GM21515 (cell line): Measurements from ENCODE around the gene ERH.
"Not testable (repeated sequence)": the region's sequence is repeated elsewhere in the genome, so short reads cannot be mapped to it uniquely, and the experiment has no call there.

Experiments used
- ATAC-seq: cut with Tn5 transposase; IDR thresholded peaks from one replicate; pipeline ENCODE4 v1.9.1; 2021; ENCODE audit not compliant: unreplicated experiment

Gene ERH

DNA sequence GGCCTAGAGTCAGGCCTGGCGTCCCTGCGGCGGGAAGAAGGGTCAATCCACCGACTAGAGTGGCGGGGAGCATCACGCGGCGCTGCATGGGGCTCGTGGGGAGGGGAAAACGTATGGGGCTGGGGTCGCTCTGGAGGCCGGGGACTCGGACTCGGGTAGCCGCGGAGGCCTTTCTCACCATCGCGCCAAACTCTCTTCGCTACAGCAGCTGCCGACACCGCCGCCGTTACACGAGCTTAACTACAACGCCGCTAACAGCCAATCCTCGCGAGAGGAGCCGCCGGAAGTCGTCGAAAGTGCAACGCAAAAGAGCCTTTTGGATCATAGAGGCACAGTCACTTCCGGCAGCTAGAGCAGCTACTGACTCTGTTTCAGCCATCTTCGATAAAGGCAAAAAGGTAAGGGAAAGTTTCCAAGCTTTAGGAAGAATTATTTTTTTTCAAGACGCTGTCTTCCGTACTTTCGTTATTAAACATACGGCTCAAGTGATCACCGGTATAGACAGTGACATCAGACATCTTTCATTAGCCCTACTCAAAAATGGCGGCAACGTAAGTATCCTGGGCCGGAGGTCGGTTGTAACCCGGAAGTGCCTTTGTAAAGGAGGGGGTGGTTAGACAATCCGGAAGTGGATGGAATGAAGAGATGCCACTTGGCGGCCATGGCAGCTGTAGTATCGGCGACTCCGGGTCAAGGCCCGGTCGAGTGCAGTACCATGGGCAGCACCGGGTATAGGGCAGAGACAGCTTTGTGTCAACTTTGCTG, at the start of gene ERH, which contains the start of gene SLC39A9:
Gene ERH, minus strand, starts transcription at position 247 of the 765 bp plus-strand sequence. Its CDS starts 66 bp downstream, at position 181.
Gene SLC39A9, plus strand, starts transcription at position 640 of the 765 bp plus-strand sequence. CDS start 678 bp downstream, outside the sequence.
- ATAC-seq = peak; percentile 76

GRCh38 chr14:69443296-69443805, 45.3 kb upstream of the ERH start:
- no peak for ATAC-seq

DNA sequence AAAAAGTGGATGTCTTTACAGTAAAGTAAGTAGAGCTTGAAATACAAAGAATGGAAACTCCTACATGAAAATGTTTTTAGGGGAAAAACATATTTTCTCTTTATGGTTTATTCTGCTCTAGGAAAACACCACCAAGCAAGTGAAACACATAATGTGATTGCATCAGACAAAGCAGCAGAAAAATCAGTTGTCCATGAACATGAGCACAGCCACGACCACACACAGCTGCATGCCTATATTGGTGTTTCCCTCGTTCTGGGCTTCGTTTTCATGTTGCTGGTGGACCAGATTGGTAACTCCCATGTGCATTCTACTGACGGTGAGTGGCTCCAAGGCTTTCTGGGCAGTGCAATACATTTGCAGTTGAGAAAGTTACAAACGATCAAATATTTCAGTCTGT, 43.8 kb upstream of the ERH start:
- peak; percentile 78 for ATAC-seq

DNA sequence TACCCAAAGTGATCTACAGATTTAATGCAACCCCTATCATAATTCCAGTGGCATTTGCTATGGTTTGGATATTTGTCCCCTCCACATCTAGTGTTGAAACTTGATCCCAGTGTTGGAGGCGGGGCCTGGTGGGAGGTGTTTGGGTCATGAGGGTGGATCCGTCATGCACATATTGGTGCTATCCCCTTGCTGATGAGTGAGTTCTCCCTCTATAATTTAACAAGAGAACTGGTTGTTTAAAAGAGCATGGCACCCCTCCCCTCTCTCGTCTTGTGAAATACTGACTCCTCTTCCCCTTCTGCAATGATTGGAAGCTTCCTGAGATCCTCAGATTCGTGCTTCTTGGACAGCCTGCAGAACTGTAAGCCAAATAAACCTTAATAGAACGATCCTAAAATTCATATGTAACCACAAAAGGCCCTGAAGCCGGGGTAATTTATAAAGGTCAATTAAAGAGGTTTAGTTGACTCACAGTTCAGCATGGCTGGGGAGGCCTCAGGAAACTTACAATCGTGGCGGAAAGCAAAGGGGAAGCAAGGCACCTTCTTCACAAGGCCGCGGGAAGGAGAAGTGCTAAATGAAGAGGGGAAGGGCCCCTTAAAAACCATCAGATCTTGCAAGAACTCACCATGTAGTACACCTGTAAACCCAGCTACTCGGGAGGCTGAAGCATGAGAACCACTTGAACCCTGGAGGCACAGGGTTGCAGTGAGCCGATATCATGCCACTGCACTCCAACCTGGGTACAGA, 41.6 kb upstream of the ERH start:
- ATAC-seq = no peak

DNA sequence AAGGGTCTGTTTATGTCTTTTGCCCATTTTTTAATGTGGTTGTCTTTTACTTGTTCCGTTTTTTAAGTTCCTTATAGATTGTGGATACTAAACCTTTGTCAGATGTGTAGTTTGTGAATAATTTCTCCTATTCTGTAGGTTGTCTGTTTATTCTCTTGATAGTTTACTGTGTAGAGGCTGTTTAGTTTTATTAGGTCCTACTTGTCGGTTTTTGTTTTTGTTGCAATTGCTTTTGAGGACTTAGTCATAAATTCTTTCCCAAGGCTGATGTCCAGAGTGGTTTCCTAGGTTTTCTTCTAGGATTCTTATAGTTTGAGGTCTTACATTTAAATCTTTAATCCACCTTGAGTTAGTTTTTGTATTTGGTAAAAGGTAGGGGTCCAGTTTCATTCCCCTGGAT, 34.3 kb upstream of the ERH start:
- no peak for ATAC-seq

- no peak for ATAC-seq
These were observed 32.3 kb upstream of the ERH start for GRCh38 chr14:69430306-69430939.

DNA sequence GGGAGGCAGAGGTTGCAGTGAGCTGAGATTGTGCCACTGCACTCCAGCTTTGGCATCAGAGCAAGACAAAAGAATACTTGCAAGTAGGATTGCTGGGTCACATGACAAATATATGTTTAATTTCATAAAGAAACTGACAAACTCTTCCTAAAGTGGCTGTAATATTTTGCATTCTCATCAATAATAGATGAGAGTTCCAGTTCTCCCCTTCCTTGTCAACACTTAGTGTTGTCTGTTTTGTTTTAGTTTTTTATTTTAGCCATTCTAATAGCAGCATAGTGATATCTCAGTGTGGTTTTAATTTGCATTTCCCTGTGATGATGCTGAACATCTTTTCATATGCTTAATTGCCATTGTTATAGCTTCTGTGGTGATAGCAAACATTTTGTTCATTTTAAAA, 31.5 kb upstream of the ERH start:
- ATAC-seq = no peak

GRCh38 chr14:69428289-69428998, 30.3 kb upstream of the ERH start:
- no peak for ATAC-seq

DNA sequence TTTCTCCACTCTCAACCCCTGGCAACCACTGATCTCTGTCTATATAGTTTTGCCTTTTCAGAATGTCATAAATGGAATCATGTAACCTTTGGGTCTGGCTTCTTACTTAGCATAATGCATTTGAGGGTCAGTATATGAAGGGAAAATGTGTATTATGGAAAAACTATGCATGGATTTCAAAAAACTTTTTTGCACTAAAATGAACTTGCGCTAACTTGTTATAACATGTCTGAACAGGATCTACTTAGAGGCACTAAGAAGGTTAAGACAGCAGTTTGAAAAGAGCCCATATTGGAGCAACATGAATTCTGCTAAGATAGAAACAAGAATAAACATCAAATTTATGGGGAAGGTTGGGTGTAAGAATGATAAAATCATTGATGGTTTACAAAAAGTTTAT, 29.5 kb upstream of the ERH start:
- no peak for ATAC-seq

GRCh38 chr14:69424149-69424923, 26.2 kb upstream of the ERH start:
- no peak for ATAC-seq

DNA sequence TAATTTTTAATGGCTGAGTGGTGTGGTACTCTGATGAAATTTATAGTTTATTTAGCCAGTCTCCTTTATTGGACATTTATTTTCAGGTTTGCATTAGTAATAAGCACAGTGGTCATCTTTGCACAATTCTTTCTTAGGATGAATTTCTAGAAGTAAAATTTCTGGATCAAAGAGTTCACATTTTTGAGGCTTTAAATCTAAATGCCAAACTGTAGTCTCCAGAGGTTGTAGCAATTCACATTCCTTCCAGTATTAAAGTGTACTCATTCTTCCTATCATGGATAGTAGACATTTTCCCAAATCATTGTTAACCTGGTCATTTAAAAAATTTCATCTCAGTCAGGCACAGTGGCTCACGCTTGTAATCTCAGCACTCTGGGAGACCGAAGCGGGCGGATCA, 25.2 kb upstream of the ERH start:
- ATAC-seq = no peak

GRCh38 chr14:69416087-69416486, 18.0 kb upstream of the ERH start:
- not testable (repeated sequence) for ATAC-seq

- no peak for ATAC-seq
These were observed 15.4 kb upstream of the ERH start for GRCh38 chr14:69413483-69413882.

GRCh38 chr14:69408331-69408960, 10.3 kb upstream of the ERH start:
- ATAC-seq = no peak

DNA sequence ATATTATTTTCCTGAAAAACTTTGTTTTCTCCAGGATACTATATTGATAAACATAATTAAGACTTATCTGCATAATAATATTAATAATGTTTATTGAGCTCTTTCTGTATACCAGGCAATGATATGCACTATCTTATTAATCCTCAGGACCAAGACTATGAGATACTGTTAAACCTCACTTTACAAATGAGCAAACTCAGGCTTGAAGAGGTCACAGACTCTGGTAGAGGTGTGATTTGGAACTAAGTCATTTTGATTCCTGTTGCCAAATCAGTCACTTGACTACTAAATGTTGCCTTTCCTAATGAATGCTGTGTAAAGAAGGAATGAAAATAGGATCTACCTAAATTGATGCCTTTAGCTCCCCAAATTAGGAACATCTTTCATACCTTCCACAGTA, 7.7 kb upstream of the ERH start:
- ATAC-seq = no peak

DNA sequence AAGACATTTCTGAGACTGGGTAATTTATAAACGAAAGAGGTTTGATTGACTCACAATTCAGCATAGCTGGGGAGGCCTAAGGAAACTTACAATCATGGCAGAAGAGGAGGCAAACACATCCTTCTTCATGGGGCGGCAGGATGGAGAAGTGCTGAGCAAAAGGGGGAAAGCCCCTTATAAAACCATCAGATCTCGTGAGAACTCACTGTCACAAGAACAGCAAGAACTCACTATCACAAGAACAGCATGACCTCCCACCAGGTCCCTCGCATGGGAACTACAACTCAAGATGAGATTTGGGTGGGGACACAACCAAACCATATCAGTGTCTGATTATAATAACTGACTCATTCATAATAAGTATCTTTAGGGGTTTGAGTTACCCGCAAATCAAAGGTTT, 6.8 kb upstream of the ERH start:
- no peak for ATAC-seq

GRCh38 chr14:69404478-69404877, 6.4 kb upstream of the ERH start:
- ATAC-seq = no peak

GRCh38 chr14:69401841-69402240, 3.7 kb upstream of the ERH start:
- no peak for ATAC-seq

DNA sequence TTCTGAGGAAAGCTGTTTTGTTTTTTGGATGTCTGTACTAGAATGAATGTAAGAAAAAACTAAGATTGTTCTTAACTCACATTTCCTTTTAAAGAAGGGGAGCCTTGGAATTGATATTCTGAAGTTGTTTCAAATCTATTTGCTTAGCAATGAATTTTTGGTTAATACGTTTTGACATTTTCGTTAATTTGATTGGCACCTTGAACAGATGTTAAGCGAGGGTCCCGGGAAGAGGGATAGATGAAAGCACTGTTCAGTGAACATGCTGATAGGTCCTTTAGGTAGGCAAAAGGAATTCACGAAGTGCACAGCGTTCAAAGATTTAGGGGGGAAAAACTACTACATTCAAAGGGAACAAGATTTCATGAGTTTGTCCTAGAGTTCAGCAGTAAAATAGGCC, 2.1 kb upstream of the ERH start:
- ATAC-seq = no peak

- ATAC-seq = no peak
These were observed 1.7 kb upstream of the ERH start for GRCh38 chr14:69399750-69400149.
